GM18519 (cell line): Measurements from ENCODE around the gene CEP104.

Source experiments
- ATAC-seq: cut with Tn5 transposase; IDR thresholded peaks from one replicate; pipeline ENCODE4 v1.9.1; 2021; ENCODE audit warnings: mild to moderate bottlenecking, moderate library complexity; ENCODE audit not compliant: unreplicated experiment, low FRiP score

The CEP104 gene

DNA sequence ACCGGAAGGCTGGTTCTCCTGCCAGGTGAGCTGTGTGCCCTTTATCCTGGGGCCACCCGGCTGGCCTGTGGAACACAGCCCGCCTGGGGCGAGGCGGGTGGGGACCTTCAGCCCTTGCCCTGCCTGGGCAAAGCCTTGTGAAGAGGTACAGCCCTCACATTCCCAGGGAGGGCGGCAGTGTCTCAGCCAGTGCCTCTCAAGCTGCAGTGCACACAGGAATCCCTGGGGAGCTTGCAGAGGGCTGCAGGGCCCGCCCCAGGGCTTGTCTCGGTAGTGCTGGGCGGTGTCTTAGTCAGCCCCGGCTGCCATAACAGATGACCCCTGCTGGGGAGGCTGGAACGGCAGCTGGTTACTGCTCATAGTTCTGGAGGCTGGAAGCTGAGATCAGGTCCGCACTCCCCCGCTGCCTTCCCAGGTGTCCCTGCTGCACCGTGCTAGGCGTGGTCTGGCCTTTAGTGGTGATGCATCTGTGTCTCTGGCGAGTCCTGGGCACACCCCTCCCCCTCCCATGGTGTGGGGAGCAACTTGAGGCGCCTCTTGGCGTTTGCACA lies 12.8 kb upstream of the CEP104 start:
- ATAC-seq, result no peak

DNA sequence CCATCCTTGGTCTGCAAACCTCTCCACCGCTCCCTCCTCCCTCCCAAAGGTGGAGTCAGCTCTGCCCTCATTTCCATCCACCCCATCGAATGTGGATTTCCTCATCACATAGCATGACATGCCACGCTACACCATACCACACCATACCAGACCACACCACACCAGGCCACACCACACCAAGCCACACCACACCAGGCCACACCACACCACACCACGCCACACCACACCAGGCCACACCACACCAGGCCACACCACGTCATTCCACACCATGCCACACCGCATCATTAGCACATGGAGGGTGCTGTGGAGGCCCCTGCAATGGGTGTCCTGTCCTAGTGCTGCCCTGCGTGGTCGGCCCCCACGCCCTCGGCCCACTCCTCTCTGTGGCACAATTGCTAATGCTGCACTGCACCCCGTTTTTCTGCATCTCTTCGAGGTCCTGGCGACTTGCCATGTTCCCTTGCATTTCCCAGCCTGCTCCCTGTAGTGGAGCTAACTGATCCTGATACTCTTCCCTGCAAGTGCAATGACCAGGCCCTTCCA lies 11.5 kb upstream of the CEP104 start:
- no peak for ATAC-seq

DNA sequence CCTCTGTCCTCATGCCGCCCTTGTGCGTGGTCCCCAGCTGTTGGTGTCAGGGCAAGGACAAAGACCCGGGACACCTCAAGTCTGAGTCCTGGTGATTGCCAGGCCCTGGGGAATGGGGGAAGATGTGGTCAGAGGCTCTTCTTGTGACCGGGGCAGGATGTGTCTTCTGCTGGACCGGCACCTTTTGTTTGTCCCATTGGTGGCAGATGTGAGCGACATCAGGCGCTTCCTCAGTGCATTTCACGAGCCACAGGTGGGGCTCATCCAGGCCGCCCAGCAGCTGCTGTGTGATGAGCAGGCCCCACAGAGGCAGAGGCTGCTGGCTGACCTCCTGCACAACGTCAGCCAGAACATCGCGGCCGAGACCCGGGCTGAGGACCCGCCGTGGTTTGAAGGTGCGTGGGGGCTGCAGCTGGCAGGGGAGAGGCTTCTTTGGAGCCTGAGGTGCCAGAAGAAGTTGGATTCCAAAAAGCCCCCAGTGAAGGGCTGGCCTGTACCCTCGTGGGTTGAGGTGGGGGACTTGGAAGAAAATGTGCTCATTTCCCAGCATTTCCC lies 8.7 kb upstream of the CEP104 start:
- no peak for ATAC-seq

DNA sequence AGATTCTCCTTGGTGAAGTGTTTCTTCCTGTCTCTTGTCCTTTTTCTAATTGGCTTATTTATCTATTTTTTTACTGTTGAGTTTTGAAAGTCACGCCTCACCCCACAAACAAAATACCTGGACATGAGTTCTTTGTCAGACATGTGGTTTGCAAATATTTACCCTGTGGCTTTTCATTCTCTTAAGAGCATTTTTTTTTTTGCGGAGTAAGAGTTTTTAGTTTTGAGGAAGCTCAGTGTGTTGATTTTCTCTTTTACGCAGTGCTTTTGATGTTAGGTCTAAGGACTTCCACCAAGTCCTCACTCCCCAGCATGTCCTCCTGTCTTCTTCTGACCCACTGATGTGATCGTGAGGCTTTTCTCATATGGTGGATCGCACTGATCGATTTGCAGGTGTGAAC lies 7.9 kb upstream of the CEP104 start:
- no peak for ATAC-seq

DNA sequence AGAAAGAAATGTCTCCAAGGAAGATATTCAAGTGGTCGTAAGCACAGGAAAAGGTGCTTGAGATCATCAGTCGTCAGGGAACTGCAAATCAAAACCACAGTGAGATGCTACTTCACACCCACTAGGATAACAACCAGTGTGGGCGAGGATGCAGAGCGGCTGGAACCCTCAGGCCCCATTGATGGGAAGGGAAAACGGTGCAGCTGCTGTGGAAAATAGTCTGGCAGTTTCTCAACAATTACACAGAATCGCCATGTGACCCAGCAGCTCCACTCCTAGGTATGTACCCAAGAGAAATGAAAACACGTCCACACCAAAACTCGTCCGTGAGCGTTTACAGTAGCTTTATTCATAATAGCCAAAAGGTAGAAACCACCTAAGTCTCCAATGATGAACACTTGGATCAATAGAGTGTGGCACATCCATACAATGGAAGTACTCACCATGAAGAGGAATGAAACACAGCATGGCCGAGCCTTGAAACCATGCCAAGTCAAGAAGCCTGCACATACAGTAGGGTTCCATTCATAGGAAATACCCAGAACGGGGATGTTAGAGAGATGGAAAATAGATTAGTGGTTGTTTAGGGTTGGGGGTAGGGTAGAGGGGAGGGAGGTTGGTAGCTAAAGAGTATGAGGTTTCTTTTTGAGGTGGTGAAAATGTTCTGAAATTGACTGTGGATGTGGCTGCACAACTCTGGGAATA lies 6.4 kb upstream of the CEP104 start:
- ATAC-seq, result no peak

DNA sequence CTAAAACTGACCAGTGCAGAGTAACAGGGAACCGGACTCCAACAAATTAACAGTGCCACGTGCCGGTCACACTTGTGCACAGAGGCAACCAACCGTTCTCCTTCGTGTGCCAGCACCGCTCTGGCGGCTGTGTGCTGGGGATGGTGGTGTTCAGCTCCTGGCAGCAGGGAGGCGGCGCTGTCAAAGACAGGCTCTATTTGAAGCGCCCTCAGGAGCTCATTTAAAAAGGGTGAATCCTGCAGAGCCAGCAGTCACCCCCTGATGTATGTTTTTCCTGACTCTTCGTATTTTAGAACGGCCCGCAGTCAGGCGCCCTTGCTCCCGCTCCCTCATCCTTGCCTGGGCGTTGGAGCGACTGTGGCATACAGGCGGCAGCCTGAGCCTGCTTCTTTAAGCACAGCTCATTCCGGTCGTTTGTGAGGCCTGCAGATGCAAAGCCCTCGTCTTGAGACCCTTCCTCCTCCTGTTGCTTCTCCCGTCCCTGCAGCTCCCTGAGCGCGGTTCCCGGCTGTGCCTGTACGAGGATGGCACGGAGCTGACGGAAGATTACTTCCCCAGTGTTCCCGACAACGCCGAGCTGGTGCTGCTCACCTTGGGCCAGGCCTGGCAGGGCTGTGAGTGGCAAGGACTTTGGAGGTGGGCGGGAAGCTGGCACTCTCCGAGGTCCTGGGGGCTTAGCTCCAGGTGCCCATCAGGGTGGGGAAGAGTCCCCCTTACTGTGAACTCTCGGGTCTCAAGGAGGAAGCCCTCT lies 1.4 kb upstream of the CEP104 start:
- no peak for ATAC-seq

DNA sequence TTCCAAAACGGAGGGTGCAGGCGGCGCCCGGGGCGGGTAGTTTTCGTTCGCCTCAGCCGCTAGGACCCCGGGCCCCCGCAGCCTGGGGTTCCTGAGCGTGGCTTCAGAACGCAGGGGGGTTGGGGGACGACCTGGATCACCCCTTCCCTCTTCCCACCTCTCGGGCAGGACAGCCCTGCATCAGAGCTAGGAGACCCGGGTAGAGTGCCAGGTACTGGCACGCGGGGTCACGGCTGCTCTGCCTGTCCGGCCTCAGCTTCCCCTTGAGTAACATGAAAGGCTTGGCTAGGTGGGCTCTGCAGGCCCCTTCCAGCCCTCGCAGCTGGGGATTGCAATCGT lies 749 bp upstream of the CEP104 start:
- ATAC-seq, result no peak

DNA sequence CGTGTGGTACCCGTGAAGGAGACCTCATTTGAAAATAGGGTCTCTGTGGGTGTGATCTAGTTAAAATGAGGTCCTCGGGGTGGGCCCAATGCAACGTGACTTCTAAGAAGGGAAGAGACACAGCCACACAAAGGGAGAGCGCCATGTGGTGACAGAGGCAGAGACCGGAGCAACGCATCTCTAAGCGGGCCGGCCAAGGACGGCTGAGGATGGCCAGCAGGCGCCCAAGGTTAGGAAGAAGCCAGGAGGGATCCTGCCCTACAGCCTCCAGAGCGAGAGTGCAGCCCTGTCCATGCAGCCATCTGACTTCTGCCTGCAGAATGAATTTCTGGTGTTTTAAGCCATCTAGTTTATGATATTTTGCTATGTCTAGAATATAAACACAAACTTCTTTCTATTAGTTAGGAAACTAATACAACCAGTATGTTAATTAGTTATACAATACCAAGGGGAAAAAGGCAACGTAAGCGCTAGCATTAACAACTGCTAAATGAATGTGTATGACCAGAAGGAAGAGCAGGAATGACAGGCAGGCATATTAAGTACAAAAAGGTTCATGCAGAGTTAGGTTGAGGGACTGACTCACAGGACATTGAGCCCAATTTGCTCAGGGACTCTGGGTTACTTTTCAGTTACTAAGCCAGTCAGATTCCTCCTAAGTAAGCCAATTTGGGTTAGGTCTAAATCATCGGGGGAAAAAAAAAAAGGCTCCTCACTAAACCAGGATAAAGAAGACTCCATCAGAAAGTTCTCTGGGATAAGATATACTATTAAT lies 4.1 kb downstream of the CEP104 start:
- no peak for ATAC-seq

DNA sequence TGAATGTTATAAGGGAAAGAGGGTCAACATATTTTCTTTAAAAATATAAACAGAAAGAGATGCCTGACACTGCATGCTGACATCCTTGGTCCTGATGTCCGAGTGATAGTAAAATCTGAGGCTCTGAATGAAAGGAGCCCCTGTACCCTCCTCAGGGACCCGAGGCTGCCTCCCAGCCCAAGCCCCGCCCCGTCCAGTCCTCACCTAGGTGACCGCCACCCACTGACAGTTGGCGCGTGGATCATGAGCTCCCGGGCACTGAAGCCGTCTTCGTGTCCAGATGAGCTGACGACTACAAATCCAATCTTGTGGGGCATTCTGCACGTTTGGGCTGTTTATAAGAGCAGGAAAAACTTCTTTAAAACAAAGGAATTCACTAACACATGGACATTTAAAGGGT lies 4.9 kb downstream of the CEP104 start:
- no peak for ATAC-seq

DNA sequence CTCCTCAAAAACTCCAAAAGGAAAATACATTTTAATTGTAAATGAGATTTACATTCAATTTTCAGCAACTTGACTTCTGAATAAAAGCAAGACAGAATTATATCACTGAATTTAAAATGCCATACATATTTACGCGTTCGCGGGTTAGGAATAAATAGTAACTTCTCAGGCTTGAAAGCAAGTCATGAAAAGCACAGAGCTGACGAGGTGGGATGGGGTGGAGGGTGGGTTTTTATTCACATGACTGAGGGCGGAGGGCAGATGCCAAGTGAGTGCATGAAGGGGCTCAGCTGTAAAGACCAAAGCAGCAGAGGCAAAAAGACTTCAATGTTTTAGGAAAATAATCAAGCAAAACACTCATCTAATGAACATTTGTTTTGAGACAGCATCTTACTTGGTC lies 5.7 kb downstream of the CEP104 start:
- no peak for ATAC-seq

DNA sequence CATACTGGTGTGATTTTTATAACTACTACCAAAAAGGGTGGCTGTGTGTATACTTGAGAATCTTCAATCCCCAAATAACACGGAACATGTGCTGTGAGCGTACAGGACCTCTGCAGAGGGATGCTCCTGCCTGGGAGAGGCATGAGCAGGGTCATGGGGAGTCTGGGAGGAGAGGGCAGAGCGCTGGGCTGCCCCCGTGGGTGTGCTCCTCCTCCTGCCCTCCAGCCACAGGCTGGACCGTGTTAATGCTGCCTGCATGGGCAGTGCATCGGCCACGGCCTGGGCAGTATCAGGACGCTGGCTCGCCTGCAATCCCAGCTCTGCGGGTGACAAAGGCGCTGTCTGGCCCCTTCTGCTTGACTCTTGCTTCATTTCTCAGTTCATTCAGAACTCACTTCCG lies 6.2 kb downstream of the CEP104 start:
- ATAC-seq, result no peak

DNA sequence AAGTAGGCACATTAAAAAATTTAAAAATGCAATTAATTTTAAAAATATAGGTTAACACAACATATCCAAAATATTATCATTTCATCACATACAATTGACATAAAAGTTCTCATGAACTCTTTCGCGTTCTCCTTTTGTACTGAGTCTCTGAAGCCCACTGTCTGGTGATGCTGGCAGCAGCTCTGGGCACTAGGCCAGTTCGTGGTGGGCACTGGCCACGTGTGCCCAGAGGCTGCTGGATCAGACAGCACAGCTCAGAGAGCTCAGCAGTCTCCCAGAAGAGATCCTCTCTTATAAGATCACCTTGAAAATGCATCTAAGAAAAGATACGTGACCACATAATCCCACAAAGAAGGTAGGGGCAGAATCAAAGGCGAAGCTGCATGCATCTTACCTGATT lies 9.9 kb downstream of the CEP104 start:
- no peak for ATAC-seq

DNA sequence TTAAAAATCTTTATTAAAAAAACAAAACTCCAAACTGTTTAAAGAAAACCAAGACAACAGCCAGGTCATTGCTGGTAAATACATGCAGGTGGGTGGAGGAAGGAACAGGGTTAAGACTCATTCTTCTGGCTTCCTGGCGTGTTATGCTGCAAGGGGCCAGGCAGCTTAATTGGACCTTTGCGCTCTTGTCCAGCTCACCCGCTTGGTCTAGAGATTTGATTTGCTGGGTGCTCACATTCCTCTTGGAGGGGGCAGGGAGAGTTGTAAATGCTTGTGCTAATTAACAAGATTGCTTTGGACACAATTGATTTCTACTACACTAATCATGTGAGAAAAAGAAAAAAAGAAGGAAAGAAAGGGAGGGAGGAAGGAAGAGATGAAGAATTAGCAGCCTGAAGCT lies 10.5 kb downstream of the CEP104 start:
- no peak for ATAC-seq

DNA sequence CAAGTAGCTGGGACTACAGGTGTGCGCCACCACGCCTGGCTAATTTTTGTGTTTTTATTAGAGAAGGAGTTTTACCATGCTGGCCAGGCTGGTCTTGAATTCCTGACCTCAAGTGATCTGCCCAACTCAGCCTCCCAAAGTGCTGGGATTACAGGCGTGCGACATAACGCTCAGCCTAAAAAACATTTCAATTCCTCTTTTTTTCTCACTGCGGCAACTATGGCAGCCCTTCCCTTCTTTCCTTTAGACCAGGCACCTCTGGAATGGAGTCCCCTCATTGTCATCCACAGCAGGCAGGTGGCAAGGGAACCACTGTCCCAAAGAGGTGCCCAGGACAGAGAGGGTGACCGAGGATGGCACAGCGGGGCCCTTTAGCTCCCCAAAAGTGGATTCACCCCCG lies 14.1 kb downstream of the CEP104 start:
- no peak for ATAC-seq

DNA sequence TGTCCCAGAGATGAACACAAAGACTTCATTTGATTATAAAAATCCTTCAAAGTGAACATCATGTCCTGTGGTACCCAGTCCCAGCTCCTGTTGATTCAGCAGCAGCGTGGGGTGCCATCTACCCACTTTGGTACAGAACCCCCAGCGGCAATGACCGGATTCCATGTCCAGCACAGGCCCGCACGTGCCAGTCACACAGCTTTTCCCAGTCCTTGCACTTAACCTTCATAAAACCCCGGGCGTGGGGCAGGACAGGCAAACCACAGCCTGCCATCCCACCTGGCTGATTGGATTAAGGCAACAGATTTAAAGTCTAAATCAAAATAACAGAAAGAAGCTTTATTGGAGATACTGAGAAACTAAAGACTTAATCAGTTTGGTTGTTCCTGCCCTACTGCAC lies 15.5 kb downstream of the CEP104 start:
- no peak for ATAC-seq

DNA sequence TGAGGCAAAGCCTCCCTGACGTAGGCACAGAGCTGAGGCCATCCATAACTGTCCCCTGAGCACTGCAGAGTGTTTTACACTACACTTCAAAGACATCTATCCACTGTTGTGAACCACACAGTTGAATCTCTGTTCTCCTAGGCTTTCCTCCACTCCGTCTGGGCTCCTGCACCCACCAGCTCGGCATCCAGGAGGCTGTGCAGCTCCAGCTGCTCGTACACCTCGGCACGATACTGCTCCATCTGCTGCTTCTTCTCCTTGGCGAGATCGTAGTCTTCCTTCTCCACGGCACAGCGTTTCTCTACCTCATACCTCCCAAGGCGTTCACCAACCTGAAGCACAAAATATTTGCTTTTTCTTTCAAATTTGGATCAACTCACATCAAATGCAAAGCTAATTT lies 18.2 kb downstream of the CEP104 start:
- ATAC-seq, result no peak

DNA sequence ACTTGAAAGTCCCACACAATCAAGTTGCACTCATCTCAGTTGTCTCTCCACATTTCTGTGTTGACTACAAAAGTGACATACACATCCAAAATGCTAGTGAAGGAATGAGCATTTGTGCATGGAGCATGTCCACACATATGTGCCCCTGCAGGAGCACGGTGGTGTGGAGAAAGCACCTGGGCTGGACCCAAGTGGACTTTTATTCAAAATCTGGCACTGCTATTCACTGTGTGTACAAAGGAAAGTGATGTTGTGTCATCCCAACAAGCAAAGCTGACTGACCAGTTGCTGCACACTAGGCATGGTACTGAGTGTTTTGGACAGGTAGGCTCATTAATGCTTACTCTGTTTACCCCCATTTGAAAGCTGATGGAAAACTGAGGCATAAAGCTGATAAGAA lies 19.3 kb downstream of the CEP104 start:
- no peak for ATAC-seq

DNA sequence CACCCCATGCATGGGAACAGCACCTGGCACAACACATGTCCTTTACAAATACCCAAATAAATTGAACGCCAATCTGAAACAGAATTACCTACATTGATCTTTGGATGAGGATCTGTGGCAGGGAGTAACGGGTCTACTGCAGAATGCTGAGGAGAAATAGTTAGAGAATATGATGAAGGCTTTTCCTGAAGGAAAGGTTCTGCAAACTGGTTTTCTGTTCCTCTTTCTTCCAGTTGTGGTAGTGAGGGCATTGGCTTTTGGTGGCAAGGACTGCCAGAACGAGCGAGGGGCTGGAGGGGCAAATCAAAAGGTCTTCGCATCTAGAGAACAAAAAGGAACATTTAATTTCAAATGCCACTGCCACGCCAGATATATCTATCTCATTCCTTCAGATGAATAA lies 19.8 kb downstream of the CEP104 start:
- no peak for ATAC-seq

DNA sequence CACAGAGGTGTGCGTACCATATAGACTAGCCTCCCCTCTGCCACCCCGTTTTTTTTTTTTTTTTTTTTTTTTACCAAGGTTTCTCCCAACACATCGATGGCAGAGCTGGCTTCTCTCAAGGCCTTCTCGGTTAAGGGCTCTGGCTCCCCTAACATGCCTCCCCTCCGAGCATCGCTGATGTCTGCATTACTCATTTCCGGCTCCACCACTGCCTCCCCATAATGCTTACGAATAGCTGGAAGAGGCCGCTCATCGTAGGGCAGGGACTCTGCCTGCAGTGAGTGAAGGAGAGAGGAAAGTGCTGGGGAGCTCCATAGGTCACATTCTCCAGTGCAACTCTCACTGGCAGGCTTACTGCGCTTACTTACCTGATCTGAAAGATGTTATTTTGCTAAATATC lies 20.6 kb downstream of the CEP104 start:
- ATAC-seq, result no peak

DNA sequence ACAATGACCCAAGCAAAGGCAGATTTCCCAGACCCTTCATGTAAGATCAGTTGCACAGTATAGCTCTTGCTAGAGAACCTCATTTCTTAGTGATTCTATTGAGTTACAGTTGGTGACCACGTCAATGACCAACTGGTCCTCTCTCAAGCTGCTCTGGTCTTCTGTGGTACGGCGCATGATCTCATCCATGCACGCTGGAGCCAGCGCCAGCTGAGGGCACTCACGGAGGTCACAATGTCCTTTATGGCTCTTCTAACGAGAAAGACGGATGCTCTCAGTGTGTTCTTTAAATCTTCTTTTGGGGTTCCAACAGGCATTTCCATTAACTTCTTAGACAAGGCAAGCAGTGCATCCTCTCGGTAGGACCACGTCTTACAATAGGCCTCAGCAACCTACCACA lies 22.3 kb downstream of the CEP104 start:
- ATAC-seq, result no peak

DNA sequence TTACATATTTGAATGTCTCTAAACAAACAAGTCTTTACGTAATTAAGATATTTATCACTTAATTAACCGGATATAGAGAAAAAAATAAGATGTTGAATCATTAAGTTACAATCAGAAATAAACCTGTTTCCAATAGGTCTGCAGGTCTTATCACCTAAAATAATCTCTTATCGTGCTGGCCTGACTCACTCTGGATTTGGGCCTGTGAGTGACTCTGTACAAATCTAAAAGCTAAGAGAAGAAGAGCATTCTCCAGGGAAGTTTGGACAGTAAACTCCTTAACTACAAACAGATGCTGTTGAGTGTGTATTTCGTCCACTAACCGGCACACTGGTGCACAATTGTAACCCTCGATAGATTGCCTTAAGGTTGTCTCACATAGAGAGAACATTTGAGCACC lies 25.3 kb downstream of the CEP104 start:
- no peak for ATAC-seq
